CD14-positive monocyte (primary cell): Measurements from ENCODE around the gene KLHL30. TPM values are rescaled to one million over a fixed set of nuclear protein-coding genes. Genes with fewer than 3 reads are reported as not detected.

Experiments used
- DNase-seq, 3 donors: peaks; one replicate each; pipeline ENCODE4 v3.0.0-alpha.2; 2011 to 2022
- H2AFZ ChIP-seq: 2 replicates; pipeline ENCODE4 v1.6.0; 2012; ENCODE audit warnings: mild to moderate bottlenecking, low read depth, low read length, inconsistent platforms; ENCODE audit not compliant: insufficient read depth, poor library complexity, severe bottlenecking
- H3K27ac ChIP-seq, 2 donors: 1 replicate in 1 of 2; 2 replicates in 1 of 2; pipeline ENCODE4 v1.5.1; 2012 to 2013; ENCODE audit warnings: low read length in 2 of 2, control low read depth in 1 of 2, inconsistent platforms in 1 of 2, low read depth in 1 of 2, mild to moderate bottlenecking in 1 of 2
- H3K27me3 ChIP-seq, 2 donors: one replicate each; pipeline versions ENCODE4 v1.6.0 to v1.6.1; 2011 to 2013; ENCODE audit warnings: low read length in 2 of 2; ENCODE audit not compliant: control insufficient read depth in 2 of 2, insufficient read depth in 2 of 2
- H3K36me3 ChIP-seq, 2 donors: replicated peaks in 1 of 2; 1 replicate in 1 of 2; 2 replicates in 1 of 2; pipeline versions ENCODE4 v1.5.1 to v1.6.1; 2012 to 2013; ENCODE audit warnings: low read length in 2 of 2, control low read depth in 1 of 2, inconsistent platforms in 1 of 2, mild to moderate bottlenecking in 1 of 2; ENCODE audit not compliant: insufficient read depth in 2 of 2, control insufficient read depth in 1 of 2
- H3K4me1 ChIP-seq, 2 donors: 1 replicate in 1 of 2; 2 replicates in 1 of 2; pipeline versions ENCODE4 v1.5.1 to v1.6.1; 2012 to 2013; ENCODE audit warnings: low read length in 2 of 2, control low read depth in 1 of 2, inconsistent platforms in 1 of 2, mild to moderate bottlenecking in 1 of 2, moderate library complexity in 1 of 2; ENCODE audit not compliant: insufficient read depth in 2 of 2, control insufficient read depth in 1 of 2
- H3K4me2 ChIP-seq: replicated peaks from 2 replicates; pipeline ENCODE3; 2012; ENCODE audit warnings: low read length, moderate library complexity, mild to moderate bottlenecking; ENCODE audit not compliant: poor library complexity, severe bottlenecking; ENCODE audit errors: extremely low read depth
- H3K4me3 ChIP-seq, 3 experiments: fragments of 200-600 bp in 1 of 3; sonication (generic) in 1 of 3; replicated peaks in 1 of 3; 1 replicate in 2 of 3; 2 replicates in 1 of 3; pipeline ENCODE4 v1.5.1; 2011 to 2013; ENCODE audit warnings: low read length in 3 of 3, mild to moderate bottlenecking in 3 of 3, control low read depth in 2 of 3, low read depth in 2 of 3, inconsistent platforms in 1 of 3, moderate library complexity in 1 of 3
- H3K79me2 ChIP-seq: 2 replicates; pipeline ENCODE4 v1.6.0; 2012; ENCODE audit warnings: mild to moderate bottlenecking, control low read depth, inconsistent platforms, low read length, moderate library complexity; ENCODE audit not compliant: insufficient read depth
- H3K9ac ChIP-seq: 2 replicates; pipeline ENCODE4 v1.6.0; 2017; ENCODE audit warnings: low read length, mild to moderate bottlenecking; ENCODE audit not compliant: insufficient read depth, poor library complexity, severe bottlenecking
- H3K9me3 ChIP-seq, 2 donors: replicated peaks in 1 of 2; 1 replicate in 1 of 2; 2 replicates in 1 of 2; pipeline versions ENCODE4 v1.5.1 to v1.6.1; 2012 to 2013; ENCODE audit warnings: low read length in 2 of 2, control low read depth in 1 of 2; ENCODE audit not compliant: control insufficient read depth in 1 of 2, insufficient read depth in 1 of 2
- H4K20me1 ChIP-seq: 2 replicates; pipeline ENCODE4 v1.6.0; 2012; ENCODE audit warnings: mild to moderate bottlenecking, low read length, control low read depth, moderate library complexity; ENCODE audit not compliant: insufficient read depth
- H3K27ac Mint-ChIP-seq, 7 donors: one replicate each; pipeline ENCODE4 v1.8.0; 2020; ENCODE audit warnings: mild to moderate bottlenecking in 7 of 7, mixed read lengths in 7 of 7, moderate library complexity in 6 of 7, inconsistent platforms in 2 of 7
- H3K27me3 Mint-ChIP-seq, 3 donors: one replicate each; pipeline ENCODE4 v1.8.0; 2021 to 2022; ENCODE audit warnings: low read depth in 3 of 3, mild to moderate bottlenecking in 3 of 3, mixed read lengths in 3 of 3, moderate library complexity in 3 of 3, inconsistent platforms in 1 of 3
- H3K36me3 Mint-ChIP-seq, 2 donors: one replicate each; pipeline ENCODE4 v1.8.0; 2020; ENCODE audit warnings: mixed read lengths in 2 of 2, inconsistent platforms in 1 of 2, mild to moderate bottlenecking in 1 of 2
- H3K4me1 Mint-ChIP-seq: one replicate; pipeline ENCODE4 v1.8.0; 2020; ENCODE audit warnings: mild to moderate bottlenecking, mixed read lengths
- H3K4me3 Mint-ChIP-seq, 2 donors: one replicate each; pipeline ENCODE4 v1.8.0; 2020; ENCODE audit warnings: mild to moderate bottlenecking in 2 of 2, mixed read lengths in 2 of 2, moderate library complexity in 1 of 2
- H3K9me3 Mint-ChIP-seq, 7 donors: one replicate each; pipeline ENCODE4 v1.8.0; 2020 to 2022; ENCODE audit warnings: mixed read lengths in 7 of 7, mild to moderate bottlenecking in 6 of 7, moderate library complexity in 6 of 7, inconsistent platforms in 2 of 7
- WGBS: methylation state at CpG from one replicate; pipeline ENCODE4 v1.1.5; 2013; ENCODE audit warnings: missing lambda C conversion rate; ENCODE audit not compliant: insufficient coverage; 5-methylcytosine and 5-hydroxymethylcytosine counted together
- intact Hi-C, 2 donors: fragments of 100-400 bp; cut with micrococcal nuclease; formaldehyde crosslinking; loops; one replicate each; pipeline versions ENCODE4 v1.15.0 to v1.15.1; 2023
- polyA plus RNA-seq, 3 donors: library from polyadenylated mRNA; depleted of rRNA in 1 of 3; unstranded in 2 of 3; stranded (reverse) in 1 of 3; fragments of 300-500 nt in 2 of 3; fragments of >200 nt in 1 of 3; fragmentation: Illumina TruSeq in 2 of 3; gene quantifications; 1 replicate in 2 of 3; 2 replicates in 1 of 3; pipeline ENCODE4 v1.2.3, GENCODE V29; 2012 to 2021
- TF ChIP-seq, protein P1 (sequence below): fragments of 200-600 bp; IDR thresholded peaks from one replicate; pipeline ENCODE4 v1.8.0; 2022; ENCODE audit warnings: antibody characterized with exemption, mild to moderate bottlenecking

The KLHL30 gene
- polyA plus RNA-seq, 3 donors: 0.01 to 0.14 TPM; not detected in 1

DNA sequence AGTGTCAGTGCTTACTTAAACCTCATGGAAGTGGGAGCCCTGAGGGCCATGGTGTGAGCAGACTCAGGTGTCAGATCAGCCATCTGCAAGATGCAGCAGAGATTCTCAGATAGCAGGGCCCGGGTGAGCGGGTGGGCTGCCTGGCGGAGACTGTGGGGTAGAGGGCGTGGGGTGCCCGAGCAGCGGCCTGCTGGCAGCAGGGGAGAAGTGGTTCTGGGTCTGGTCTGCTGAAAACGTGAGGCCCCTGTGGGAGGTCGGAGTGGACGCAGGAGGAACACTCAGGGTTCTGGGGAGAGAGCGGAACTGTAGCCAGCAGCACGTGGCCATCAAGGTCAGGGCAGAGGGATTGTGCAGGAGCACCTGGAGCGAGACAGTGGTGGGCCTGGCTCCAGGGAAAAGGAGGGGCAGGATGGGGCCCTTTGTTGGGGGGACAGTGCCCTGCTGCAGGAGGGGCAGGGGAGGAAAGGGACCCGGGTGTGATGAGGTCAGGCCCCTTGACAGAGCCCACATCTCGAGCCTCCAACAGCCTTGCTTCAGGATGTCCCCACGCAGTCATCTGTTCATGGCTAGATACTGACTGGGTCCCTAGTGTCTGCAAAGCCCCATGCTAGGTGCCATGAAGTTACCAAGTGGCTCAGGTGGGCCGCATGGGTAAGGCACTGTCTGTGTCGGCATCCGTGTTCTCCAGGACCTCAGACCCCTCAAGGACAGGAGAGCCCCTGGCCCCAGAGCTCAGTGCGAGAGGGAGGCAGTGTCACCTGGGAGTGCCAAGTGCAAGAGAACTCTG, 41.1 kb upstream of the KLHL30 start:
- TF ChIP-seq, protein P1, sequence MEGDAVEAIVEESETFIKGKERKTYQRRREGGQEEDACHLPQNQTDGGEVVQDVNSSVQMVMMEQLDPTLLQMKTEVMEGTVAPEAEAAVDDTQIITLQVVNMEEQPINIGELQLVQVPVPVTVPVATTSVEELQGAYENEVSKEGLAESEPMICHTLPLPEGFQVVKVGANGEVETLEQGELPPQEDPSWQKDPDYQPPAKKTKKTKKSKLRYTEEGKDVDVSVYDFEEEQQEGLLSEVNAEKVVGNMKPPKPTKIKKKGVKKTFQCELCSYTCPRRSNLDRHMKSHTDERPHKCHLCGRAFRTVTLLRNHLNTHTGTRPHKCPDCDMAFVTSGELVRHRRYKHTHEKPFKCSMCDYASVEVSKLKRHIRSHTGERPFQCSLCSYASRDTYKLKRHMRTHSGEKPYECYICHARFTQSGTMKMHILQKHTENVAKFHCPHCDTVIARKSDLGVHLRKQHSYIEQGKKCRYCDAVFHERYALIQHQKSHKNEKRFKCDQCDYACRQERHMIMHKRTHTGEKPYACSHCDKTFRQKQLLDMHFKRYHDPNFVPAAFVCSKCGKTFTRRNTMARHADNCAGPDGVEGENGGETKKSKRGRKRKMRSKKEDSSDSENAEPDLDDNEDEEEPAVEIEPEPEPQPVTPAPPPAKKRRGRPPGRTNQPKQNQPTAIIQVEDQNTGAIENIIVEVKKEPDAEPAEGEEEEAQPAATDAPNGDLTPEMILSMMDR: no peak
- Mint-ChIP-seq H3K4me3 (no peak overlapping the region), H3K9me3 (no peaks in the 10 kb centered on the region), H3K36me3 (peaks cover 5% of the 10 kb centered on the region in 2 donors), H3K4me1 (peaks cover 16% of the 10 kb centered on the region), H3K27me3 (no peaks in the 10 kb centered on the region), H3K27ac (peak overlapping the region in 2 of 7 donors; percentile 6 to 77)
- intact Hi-C loops: no loop called here
- DNase-seq: no peak
- no peak overlapping the region for H2AFZ ChIP-seq
- no peaks in the 10 kb centered on the region for H3K79me2 ChIP-seq
- H3K4me3 ChIP-seq: no peak overlapping the region
- H3K9me3 ChIP-seq: no peaks in the 10 kb centered on the region
- 96% methylated on average over 19 of the region's 19 CpGs for WGBS
- no peaks in the 10 kb centered on the region for H3K36me3 ChIP-seq
- no peak overlapping the region for H3K9ac ChIP-seq
- no peak overlapping the region for H3K27ac ChIP-seq
- H4K20me1 ChIP-seq: no peaks in the 10 kb centered on the region
- peaks cover 16 to 18% of the 10 kb centered on the region in 2 donors for H3K4me1 ChIP-seq
- no peaks in the 10 kb centered on the region for H3K27me3 ChIP-seq
- H3K4me2 ChIP-seq: no peak overlapping the region

DNA sequence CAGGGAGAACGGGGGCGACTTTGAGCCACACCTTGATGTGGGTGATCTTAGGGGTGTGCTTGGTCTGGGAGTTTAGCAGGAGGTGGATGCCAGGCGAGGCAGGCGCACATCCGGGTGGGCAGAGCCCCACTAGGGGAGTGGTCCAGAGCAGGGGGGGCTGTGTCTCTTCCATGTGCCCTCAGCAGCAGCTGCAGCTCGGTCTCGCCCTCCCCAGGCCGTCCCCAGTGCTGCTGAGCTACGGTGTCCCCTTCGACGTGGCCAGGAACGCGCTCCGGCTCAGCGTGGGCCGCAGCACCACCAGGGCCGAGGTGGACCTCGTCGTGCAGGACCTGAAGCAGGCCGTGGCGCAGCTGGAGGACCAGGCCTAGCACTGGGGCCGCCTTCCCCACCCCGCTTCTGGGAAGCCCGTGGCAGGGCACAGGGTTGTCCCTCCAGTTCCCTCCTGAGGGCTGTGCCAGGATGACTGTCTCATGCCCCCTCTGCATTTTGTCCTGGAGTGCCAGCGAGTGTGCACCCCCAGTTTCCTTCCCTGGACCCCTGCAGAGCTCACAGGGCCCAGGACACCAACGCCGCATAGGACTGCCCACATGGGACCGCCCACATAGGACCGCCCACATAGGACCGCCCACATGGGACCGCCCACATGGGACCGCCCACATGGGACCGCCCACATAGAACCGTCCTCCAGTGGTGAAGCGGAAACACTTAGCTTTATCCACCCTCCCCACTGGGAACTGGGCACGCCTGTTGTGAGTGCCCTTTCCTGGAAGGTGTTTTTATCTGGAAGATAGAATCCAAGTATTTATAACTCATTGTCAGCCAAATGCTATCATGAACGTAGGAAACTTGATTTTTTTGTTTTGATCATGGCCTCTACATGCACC, 40.2 kb upstream of the KLHL30 start:
- peak overlapping the region; percentile 62 to 87 (median 84) for H3K27ac Mint-ChIP-seq
- Histone ChIP-seq H3K4me3 (peak overlapping the region in 2 of 3 experiments; percentile 6 to 55), H3K9ac (no peak overlapping the region)

More for the DNA sequence above, 40.2 kb upstream of the KLHL30 start:
- Histone ChIP-seq H3K4me1 (peaks cover 16 to 18% of the 10 kb centered on the region in 2 donors), H3K27me3 (no peaks in the 10 kb centered on the region), H3K27ac (peak overlapping the region; percentile 29 to 56), H3K9me3 (no peaks in the 10 kb centered on the region), H3K4me2 (peak overlapping the region; percentile 57), H3K36me3 (no peaks in the 10 kb centered on the region), H3K79me2 (no peaks in the 10 kb centered on the region), H4K20me1 (no peaks in the 10 kb centered on the region), H2AFZ (peak overlapping the region; percentile 50)
- TF ChIP-seq, protein P1: no peak
- intact Hi-C loops: no loop called here
- peak overlapping the region; percentile 64 to 67 for H3K4me3 Mint-ChIP-seq
- H3K36me3 Mint-ChIP-seq: peaks cover 2 to 3% of the 10 kb centered on the region in 2 donors
- H3K9me3 Mint-ChIP-seq: no peaks in the 10 kb centered on the region
- H3K27me3 Mint-ChIP-seq: no peaks in the 10 kb centered on the region
- DNase-seq: peak; percentile 46 to 61 (median 55)
- H3K4me1 Mint-ChIP-seq: peaks cover 16% of the 10 kb centered on the region
- WGBS: 82% methylated on average over 31 of the region's 37 CpGs
